HL-60 (cell line): ENCODE data around the gene TPT1.

Experiments
- CTCF ChIP-seq: IDR thresholded peaks from one replicate; pipeline ENCODE4 v1.5.1; 2011; ENCODE audit warnings: low read length, control low read depth, inconsistent platforms; ENCODE audit not compliant: insufficient read depth
- GABPA ChIP-seq: IDR thresholded peaks from 2 replicates; pipeline ENCODE4 v1.6.1; 2012; ENCODE audit warnings: low read depth
- POLR2AphosphoS5 ChIP-seq: IDR thresholded peaks from 2 replicates; pipeline ENCODE4 v1.6.1; 2012; ENCODE audit warnings: low read depth
- REST ChIP-seq: IDR thresholded peaks from 2 replicates; pipeline ENCODE4 v1.6.1; 2012; ENCODE audit warnings: low read depth; ENCODE audit not compliant: insufficient replicate concordance
- SPI1 ChIP-seq: IDR thresholded peaks from 2 replicates; pipeline ENCODE4 v1.6.1; 2012; ENCODE audit warnings: low read depth, mild to moderate bottlenecking, borderline replicate concordance

GRCh38 chr13:45372189-45373161 is 31.5 kb upstream of the TPT1 start:
- TF ChIP-seq CTCF (no peak), REST (no peak), SPI1 (no peak), POLR2AphosphoS5 (no peak), GABPA (no peak)
